NCI-H1436 treated with DMSO at 0.1 percent for 48 hours (cell line): ENCODE results near the gene APOBEC2.

Experiments
- DNase-seq: peaks from one replicate; lab custom pipeline; 2025; lab: John Stamatoyannopoulos, UW

Gene APOBEC2

DNA sequence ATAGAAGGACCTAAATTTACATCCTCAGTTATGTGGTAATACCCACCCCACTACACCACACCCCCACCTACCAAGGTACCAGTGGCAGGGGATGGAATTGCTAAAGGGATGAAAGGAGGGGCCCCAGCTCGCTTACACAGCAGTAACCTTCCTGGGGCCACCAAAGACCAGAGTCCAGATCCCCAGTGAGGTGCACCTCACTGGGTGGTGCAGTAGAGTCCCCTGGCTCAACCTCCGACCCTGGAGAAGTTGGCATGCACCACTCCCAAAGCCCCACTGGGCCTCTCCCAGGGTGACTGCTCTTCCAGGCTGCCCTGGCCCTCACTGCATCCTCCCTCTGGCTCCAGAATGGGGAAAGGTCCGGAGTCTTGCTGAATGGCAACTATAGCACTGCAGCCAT, 14.8 kb upstream of the APOBEC2 start:
- DNase-seq = no peak

DNA sequence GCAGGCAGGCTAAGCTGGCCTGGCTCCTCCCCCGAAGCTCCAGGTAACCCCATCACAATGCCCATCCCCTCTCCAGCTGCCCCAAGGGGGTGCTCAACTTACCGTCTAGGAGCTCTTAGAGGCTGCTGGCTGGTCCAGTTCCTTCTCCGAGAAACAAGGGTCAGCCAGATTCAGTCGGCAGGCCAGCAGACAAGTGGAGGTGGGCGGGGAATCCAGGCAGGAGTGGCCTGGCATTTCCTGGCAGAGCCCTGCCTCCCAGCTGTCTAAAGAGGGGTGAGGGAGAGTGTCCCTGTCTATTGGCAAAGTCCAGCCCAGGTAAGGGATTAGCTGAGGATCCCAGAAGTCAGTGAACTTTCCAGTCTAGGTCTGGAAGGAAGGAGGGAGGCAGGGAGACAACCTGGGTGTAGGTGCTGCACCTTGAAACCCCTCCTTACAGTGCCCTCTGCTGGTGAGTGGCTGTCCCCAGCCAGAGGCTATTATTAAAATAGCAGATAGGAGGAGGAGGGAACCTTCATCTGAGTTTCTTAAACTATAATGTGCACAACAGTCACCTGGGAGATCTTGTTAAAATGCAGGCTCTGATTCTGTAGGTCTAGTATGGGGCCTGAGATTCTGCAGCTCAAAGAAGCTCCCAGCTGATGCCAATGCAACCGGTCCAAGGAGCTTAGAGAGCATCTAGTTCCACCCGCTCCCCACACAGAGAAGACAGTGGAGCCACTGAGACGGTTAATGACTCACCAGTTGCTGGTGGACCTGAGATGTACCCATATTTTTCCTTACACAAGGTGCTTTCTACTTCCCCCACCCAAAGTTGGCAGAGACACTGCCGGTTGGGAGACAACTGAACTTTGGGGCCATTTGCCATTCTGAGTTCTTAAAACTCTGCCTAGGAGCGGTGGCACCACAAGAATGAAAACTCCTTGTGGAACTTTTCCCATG, 13.7 kb upstream of the APOBEC2 start, which contains the start of gene UNC5CL:
Gene UNC5CL (minus strand): TSS at position 162 of the 939 bp plus-strand sequence. CDS start 4,147 bp downstream, outside the sequence.
- no peak for DNase-seq

DNA sequence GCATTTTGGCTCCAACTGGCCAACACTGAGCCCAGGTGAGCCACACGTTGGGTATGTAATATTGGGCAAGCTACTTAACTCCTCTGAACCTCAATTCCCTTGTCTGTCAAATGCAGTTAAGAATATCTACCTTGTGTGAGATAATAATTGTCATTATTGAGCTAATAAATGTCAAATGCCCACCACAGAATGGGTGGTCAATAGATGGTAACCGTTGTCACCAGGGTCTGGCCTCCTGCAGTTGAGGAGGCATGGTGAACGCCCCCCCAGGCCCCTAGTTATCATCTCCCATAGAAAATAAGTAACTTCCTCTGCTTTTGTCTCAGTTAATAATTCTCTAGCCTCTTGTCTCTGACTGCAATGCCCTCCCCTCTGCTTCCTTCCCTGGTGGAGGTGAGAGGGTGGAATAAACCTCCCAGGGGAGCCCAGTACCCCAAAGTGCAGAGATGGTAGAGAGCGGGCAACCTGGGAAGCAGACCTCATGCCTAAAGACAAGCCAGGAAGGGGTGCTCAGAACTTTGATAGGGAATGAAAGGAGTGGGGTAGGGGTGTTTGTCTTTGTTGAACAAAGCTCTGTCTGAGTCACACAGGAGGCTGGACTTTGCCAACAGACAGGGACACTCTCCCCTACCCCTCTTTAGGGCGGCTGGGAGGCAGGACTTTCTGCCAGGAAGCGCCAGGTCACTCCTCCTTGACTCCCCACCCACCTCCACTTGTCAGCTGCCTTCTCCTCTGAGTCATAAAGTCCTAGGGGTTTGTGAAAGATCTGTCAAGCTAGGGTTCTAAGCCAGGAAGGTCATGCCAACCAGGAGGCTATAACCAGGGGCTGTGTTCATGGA, 12.7 kb upstream of the APOBEC2 start:
- no peak for DNase-seq

DNA sequence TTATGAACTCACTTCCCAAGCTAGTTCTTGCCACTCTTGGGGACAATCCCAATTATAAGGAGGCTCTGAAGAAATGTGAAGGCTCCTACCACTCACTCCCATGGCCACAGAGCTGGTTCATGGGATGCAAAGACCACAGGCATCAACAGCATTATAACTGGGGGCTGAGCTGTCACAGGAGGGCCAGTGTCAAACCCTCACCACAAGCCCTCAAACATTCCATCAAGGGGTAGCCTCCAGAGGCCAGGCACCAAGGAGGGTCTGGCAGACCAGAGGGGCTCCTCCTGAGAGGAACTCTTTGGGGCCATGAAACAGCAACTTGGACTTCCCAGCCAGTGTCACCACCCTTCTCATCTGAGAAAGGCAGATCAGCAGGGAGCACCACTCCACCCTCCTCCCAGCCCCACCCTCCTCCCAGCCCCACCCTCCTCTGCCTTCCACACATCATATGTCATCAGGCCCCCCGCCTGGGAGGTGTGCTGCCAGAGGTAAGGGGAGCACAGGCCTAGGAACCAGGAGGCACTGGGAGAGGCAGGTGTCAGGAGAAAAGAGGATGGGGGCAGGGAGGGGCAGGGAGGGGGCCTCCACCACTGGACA, 12.0 kb upstream of the APOBEC2 start:
- no peak for DNase-seq

DNA sequence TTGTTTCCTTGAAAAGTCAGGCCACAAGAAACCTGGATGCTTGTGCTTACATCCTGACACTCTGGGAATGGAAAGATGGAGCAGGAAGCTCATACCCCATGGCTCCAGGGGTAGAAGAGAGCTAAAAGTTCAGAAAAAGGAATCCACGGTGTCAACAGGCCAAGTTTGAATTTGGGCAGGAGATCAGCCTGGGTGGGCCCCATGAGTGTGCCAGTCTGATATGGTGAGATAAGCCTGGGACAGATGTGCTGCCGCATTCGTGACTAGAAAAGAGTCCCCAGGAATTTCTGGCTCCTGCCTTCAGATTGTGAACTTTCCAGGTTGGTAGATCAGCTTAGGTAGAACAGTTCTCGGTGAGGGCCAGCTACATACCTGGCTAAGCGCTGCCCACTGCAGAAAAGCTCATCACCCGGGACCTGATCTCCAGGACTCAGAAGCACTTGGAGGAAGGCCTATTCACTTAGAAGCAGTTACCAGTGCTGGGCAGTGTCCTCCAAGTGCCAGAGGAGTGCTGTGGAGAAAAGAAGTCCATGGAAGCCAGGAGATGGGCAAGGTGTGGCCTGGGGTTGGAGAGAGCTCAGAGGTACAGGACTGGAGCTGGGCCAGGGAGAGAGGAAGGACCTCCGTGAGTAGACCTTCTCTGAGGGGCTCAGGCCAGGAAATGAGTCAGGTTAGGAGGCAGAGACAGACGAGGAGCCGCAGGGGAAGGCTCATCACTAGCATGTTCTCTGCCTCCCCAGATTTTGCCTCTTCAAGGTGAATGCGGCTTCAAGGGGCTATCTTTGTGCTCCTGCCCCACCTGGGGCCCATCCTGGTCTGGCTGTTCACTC, 10.6 kb upstream of the APOBEC2 start, which contains the start of gene TSPO2:
Gene TSPO2 (plus strand): TSS at position 242 of the 830 bp plus-strand sequence. CDS start 519 bp downstream, at position 761.
- DNase-seq = no peak

DNA sequence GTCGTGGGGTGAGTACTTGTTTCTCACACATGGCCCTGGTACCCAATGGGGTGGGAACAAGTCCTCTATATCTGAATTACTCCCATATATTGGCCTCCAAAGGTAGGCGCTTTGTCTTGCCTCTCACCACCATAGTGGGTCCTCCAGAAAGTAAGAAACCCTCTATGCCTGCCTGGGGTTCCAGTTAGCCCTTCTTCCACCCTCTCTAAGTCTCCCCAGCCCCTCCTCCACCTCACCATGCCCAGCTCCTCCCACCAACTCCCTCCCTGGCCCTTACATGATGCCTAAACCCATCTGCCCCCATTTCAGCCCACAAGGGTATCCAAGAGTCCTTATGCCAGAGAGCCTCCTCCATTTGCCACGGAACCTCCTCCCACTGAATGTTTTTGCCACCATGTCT, 9.9 kb upstream of the APOBEC2 start:
- no peak for DNase-seq

DNA sequence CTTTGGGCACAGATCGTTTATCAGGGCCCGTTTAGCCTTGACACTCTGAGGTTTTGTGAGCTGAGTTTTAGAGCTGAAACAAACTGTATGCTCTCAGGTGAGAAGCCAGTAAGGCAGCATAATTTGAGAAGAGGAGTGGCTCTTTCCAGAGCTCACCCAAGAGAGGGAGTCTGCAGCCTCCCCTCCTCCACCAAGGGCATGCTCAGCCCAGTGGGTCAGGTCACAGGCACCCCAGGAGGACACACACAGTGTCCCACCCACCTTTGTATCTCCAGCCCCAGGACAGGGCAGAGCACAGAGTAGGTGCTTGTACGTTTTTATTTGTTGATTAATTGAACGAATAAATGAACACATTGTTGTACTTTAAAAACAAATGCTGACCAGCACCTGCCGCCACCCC, 7.3 kb upstream of the APOBEC2 start:
- no peak for DNase-seq

DNA sequence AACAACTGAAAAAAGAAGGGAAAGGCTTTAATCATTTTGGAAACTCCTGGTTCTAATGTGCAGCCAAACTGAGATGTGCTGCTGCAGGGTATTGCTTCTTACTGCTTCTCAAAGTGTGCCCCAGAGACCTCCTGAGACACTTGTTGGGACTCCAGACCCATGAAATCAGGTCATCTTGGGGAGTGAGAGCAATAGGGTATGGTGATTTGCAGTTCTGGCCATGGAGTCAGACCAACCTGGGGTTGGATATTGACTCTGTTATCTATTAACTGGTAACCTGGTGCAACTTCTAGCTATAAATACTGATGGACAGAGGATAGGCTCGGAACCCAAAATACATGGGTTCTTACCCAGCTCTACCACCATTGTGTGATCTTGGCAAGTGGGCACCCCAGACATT, 6.9 kb upstream of the APOBEC2 start:
- DNase-seq = no peak

DNA sequence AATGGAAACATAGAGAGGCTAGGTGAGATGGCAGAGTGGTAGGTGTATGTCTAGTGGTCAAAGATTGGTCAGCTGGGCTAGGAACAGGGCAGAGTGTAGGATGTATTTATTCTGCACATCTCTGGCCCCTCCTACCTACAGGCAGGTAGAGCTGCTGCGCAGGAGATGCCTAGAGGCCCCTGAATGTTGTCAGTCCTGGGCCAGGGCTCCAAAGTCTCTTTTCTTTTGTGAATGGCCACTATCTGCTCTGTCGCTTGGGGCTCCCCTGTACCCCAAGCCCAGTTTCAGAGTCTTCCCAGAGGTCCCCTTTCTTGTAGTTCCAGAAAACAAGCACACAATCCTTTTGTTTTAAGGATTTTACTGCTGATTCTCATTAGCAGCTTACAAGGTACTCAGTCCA, 5.7 kb upstream of the APOBEC2 start:
- no peak for DNase-seq

DNA sequence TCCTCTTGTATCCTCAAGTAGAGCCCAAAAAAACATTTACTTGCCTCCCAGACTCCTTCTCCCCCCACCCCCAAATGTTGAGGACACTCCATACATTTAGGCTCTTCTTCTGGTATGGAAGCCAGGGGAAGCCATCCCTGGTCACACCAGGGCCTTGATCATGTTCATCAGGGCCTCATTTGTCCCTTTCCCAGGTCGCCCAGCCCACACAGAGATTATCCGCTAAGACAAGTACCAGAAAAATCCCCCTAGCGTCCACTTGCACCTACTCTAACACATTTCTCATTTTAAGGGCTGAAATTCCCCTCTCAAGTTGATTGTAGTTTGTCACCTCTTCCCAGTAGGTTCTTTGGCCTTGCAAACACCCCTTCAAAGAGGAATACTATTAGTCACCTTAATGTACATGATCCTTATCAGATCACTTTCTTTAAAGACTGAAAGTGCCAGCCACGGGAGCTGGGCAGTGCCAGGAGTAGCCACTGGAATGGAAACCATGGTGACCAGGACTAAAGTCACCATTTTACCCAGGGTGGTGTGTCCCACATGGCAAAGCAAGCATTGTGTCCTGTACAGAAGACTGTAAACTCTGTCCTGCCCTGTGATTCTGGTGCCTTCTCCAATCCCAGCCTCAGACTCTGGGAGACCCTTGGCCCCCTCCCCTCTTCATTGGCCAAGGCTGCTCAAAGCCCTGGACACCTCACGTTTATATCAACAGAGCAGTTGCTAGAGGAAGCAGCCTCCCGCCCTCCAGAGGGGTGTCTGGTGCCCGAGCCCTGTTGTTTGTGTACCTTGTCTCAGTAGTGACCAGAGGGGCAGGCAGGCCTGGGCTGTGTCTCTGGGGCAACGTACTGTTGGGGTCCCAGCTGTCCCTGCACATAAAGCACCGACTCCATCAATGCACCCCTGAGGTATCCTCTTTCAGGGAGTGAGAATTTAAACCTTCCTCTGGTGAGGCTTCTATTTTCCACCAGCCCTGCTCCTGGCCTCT, 5.0 kb upstream of the APOBEC2 start:
- no peak for DNase-seq

DNA sequence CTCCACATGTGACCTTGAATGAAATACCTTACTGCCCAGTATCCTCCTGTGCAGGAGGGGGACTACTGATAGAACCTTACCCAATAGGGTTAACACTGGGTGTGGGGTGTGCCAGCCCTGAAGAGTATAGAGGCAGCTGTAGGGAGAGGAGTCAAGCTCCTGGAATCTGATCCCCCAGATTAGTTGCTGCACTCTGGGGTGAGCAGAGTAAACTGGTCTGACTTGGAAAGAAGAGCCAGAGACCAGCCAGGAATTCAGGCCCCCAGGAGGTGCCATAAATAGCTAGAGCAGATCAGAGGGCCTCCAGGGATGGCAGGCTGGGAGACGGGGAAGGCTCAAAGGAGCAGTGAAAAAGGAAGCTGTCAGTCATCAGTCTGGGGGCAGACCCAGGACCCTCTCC, 3.5 kb upstream of the APOBEC2 start:
- no peak for DNase-seq

DNA sequence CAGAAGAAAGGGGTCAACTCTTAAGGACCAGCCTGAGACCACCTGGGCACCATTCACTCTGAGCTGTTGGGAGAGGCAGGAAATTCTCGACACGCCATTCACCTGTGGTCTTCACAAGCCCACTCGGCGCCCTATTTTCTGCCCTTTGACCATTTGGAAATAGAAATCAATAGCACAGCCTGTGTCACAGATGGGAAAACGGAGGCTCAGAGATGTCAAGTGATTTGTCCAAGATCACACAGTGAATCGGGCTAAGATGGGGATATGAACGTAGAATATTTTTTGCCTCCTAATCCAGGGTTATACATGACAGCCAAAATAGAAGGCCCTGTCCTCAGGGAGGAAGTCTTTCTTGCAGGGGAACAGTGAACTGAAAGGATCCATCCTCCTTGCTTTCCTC, 3.0 kb upstream of the APOBEC2 start:
- DNase-seq = no peak

DNA sequence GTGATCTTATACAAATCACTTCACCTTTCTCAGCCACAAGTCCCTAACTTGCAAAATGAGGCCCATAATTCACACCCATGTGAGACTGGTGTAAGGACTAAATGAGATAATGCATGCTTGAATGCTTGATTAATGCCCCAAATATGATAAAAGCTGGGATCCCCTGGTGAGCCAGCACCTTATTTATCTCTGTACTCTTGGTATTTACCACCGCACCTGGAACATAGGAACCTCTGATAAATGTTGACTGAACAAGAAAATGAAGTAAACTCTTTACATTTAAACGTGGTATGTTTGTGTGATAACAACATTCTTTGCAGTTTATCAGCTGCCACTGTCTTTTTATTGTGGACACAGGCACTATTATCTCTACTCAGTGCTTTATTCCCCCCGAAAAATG, 2.5 kb upstream of the APOBEC2 start:
- no peak for DNase-seq

DNA sequence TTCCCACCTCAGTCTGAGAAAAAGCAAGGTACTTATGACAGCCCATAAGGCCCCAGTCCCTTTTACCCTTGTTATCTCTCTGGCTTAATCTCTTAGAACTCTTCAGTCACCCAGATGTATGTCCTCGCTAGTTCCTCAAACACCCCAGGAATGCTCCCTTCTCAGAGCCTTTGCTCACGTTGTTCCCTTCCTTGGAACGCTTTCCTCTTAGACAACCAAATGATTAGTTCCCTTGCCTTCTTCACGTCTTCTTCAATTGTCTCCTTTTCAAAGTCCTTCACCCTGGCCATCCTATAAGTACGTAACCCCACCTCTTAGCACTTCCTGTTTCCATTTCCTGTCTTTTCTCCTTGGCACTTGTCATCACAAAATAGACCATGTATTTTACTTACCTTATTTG, 1.1 kb upstream of the APOBEC2 start:
- no peak for DNase-seq

DNA sequence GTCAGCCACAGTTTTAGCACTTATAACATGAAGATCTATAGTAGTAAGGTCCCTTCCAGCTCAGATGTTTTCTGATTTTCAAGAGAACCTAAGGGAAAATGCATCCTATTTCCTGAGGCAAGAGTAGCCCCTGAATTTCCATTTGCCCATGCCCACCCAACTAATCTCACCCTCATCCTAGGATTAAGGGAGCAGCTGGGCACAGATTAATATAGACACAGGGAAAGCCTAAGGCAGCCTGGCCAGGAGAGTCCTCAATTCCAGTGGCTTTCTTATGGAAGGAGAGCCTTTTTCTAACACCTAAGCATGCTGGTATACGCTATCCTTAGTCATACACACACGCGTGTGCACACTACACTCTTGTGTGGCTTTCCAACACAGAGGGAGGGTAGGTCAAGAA, 1.5 kb downstream of the APOBEC2 start:
- DNase-seq = no peak

DNA sequence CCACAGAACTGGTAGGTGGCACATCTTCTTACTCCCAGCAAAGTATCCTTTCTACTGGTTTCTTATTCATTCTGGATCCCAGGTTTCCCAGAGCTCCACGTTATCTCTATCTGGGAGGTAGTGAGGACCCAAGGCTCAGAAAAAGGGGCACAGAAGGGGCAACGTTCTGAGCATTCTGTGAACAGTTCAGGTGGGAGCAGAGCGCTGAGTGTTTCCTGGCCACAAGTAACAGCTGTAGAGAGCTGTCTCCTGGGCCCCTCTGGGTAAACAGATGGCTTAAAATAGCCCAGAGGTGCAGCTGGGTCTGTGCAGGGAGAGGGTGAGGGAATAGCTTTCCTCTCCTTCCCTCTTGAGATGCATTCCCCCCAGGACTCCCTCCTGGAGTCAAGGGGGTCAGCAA, 2.1 kb downstream of the APOBEC2 start:
- no peak for DNase-seq

DNA sequence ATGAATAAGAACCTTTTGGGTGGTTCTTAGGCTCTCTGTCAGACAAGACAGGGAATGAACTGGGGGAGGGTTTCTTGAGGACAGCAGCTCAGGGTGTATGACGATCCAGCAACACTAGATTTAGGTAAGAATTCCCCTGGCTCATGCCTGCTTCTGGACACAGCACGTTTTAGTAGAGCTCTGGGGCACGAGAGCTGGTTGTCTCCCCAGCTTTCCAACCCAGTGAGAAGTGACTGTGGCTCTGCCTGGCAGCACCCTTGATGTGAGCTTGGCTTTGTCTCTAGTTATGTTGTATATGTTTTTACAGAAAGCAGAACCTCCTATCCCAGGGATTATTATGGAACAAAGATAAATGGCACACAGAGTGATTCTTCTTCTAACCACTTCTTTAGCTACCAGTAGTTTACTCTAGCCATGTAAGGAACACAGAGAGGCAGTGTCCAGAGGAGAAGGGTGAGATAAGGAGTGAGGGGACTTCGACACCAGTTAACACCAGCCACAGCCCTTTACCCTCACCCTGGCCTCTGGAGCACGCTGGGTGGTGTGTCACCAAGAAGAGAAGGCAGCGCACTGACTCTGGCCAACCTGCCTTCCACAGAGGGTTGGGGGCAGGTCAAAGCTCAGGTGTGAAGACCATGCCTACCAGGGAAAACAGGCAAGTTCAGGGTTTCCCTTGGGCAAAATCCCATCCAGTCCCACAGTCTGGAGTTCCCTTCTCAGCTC, 3.9 kb downstream of the APOBEC2 start:
- DNase-seq = no peak

DNA sequence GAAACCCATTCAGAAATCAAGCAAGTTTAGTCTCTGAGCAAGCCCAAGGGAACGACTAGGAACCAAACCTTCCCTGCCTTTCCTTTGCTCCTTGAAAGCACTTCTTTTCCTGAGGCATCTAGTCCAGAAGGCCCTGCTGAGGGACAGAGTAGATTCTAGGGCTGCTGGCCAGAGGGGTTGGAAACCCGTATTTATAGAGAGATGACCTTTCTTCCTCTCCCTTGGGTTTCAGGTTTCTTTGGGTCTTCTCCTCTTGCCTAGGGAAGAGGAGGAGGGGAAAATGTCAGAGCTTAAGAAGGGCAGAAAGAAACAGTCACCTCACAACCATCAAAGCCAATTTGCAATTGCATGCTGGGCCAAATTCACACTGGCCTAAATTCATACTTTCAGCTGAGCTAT, 5.8 kb downstream of the APOBEC2 start:
- no peak for DNase-seq

DNA sequence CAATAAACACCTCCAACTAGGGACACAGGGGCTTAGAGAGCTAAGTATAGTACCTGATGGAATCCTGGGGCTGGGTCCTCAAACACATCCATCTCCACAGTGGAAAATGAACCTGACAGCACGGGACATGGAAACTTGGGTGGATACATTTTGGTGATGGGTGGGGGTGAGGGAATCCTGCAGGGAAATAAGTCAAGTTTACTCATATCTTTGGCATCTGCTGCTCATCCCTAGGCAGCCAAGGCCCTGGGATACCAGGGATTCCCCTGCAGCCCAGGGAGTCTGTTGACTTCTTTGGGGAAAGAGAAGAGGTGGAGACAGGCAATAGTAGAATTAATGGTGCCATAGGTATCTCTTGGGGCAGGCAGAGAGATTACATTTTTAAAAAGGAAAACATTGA, 6.6 kb downstream of the APOBEC2 start:
- DNase-seq = no peak
